LNCAP (cell line): ENCODE measurements around the gene WIZ.

Experiments
- CTCF ChIP-seq: fragments of 450-650 bp; IDR thresholded peaks from 2 replicates; pipeline ENCODE4 v1.5.1; 2017; ENCODE audit warnings: mild to moderate bottlenecking

Gene WIZ

GRCh38 chr19:15404097-15404779 is 45.5 kb downstream of the WIZ start:
- no peak for TF ChIP-seq CTCF

GRCh38 chr19:15403151-15403531 is 46.6 kb downstream of the WIZ start:
- no peak for TF ChIP-seq CTCF

GRCh38 chr19:15402411-15403150 is 47.2 kb downstream of the WIZ start:
- TF ChIP-seq CTCF, result no peak

- TF ChIP-seq CTCF, result no peak
Measured at GRCh38 chr19:15401397-15401710, 48.4 kb downstream of the WIZ start.

GRCh38 chr19:15400521-15401396 is 49.0 kb downstream of the WIZ start:
- TF ChIP-seq CTCF, result no peak

GRCh38 chr19:15399635-15400034 is 50.1 kb downstream of the WIZ start:
- no peak for TF ChIP-seq CTCF

- TF ChIP-seq CTCF, result no peak
Measured at GRCh38 chr19:15399234-15399515, 50.6 kb downstream of the WIZ start.
